PC-3 (cell line): ENCODE results near the gene NCDN. TPM values are rescaled to one million over a fixed set of nuclear protein-coding genes. Genes with fewer than 3 reads are reported as not detected.

ENCODE experiments used
- ATAC-seq: fragments of 200-7000 bp; cut with Tn5 transposase; 2 replicates; pipeline ENCODE4 v1.9.1; 2020; ENCODE audit warnings: mild to moderate bottlenecking, moderate library complexity
- BruUV-seq: library from RNA; stranded (reverse); fragments of 400-500 nt; replicated peaks from 2 replicates; lab custom pipeline; 2021; lab: Mats Ljungman, UMichigan
- CTCF ChIA-PET: fragments of 300-600 bp; sonication (Branson Sonifier 250); formaldehyde crosslinking; loops from one replicate; lab custom pipeline; 2022; ENCODE audit warnings: antibody characterized with exemption; lab: Charles Lee
- POLR2A ChIA-PET: fragments of 300-600 bp; sonication (Branson Sonifier 250); formaldehyde crosslinking; loops from one replicate; lab custom pipeline; 2022; ENCODE audit warnings: antibody characterized with exemption; ENCODE audit not compliant: unreplicated experiment; lab: Charles Lee
- DNase-seq: peaks from one replicate; pipeline ENCODE4 v3.0.0-alpha.2; 2015
- H2AFZ ChIP-seq: fragments of 300-600 bp; sonication (generic); 2 replicates; pipeline ENCODE4 v1.6.0; 2016; ENCODE audit warnings: antibody characterized with exemption, low read length
- H3F3A ChIP-seq: fragments of 300-600 bp; sonication (generic); one replicate; pipeline ENCODE4 v1.6.0; 2017; ENCODE audit warnings: antibody characterized with exemption, low read length, control low read depth, mild to moderate bottlenecking; ENCODE audit not compliant: unreplicated experiment
- H3K27ac ChIP-seq: fragments of 300-600 bp; sonication (generic); 2 replicates; pipeline ENCODE4 v1.5.1; 2016; ENCODE audit warnings: mild to moderate bottlenecking, low read length
- H3K27me3 ChIP-seq: fragments of 300-600 bp; sonication (generic); 2 replicates; pipeline ENCODE4 v1.6.1; 2016; ENCODE audit warnings: low read length, mixed read lengths
- H3K36me3 ChIP-seq: fragments of 300-600 bp; sonication (generic); 2 replicates; pipeline ENCODE4 v1.6.1; 2016; ENCODE audit warnings: low read depth, mixed run types, low read length, mixed read lengths
- H3K4me1 ChIP-seq: fragments of 300-600 bp; sonication (generic); 2 replicates; pipeline ENCODE4 v1.5.1; 2016; ENCODE audit warnings: low read length; ENCODE audit not compliant: insufficient read depth
- H3K4me2 ChIP-seq: fragments of 300-600 bp; sonication (generic); 2 replicates; pipeline ENCODE4 v1.6.0; 2016; ENCODE audit warnings: low read length
- H3K4me3 ChIP-seq: fragments of 300-600 bp; sonication (generic); 2 replicates; pipeline ENCODE4 v1.5.1; 2016; ENCODE audit warnings: mild to moderate bottlenecking, low read length, mixed read lengths
- H3K79me2 ChIP-seq: fragments of 300-600 bp; sonication (generic); 2 replicates; pipeline ENCODE4 v1.6.1; 2017; ENCODE audit warnings: low read length, mixed read lengths
- H3K9ac ChIP-seq: fragments of 300-600 bp; sonication (generic); 2 replicates; pipeline ENCODE4 v1.6.0; 2016; ENCODE audit warnings: mild to moderate bottlenecking, low read length
- H3K9me2 ChIP-seq: fragments of 300-600 bp; sonication (generic); replicated peaks from 2 replicates; pipeline ENCODE4 v1.6.1; 2016; ENCODE audit warnings: mixed run types, low read length, mixed read lengths
- H3K9me3 ChIP-seq: fragments of 300-600 bp; sonication (generic); 2 replicates; pipeline ENCODE4 v1.6.1; 2016; ENCODE audit warnings: low read length, mixed read lengths
- H4K20me1 ChIP-seq: fragments of 300-600 bp; sonication (generic); 2 replicates; pipeline ENCODE4 v1.6.1; 2016; ENCODE audit warnings: low read length, mixed read lengths
- EZH2 ChIP-seq: fragments of 300-600 bp; sonication (generic); IDR thresholded peaks from one replicate; pipeline ENCODE4 v1.6.1; 2017; ENCODE audit warnings: antibody characterized with exemption, mild to moderate bottlenecking, low read length; ENCODE audit not compliant: unreplicated experiment
- EZH2phosphoT487 ChIP-seq: fragments of 300-600 bp; sonication (generic); IDR thresholded peaks from 2 replicates; pipeline ENCODE4 v1.6.1; 2018; ENCODE audit warnings: mild to moderate bottlenecking, antibody characterized with exemption, low read length, borderline replicate concordance
- intact Hi-C: fragments of 100-400 bp; cut with micrococcal nuclease; formaldehyde crosslinking; loops from 2 replicates; pipeline ENCODE4 v1.9.0; 2023
- total RNA-seq: library from RNA; depleted of rRNA; stranded (reverse); fragments of >200 nt; gene quantifications from 2 replicates; pipeline ENCODE4 v1.2.3, GENCODE V29; 2014
- TF ChIP-seq, protein P1 (sequence below): fragments of 300-600 bp; sonication (generic); conservative IDR thresholded peaks from 2 replicates; pipeline ENCODE4 v1.5.1; 2017; ENCODE audit warnings: antibody characterized with exemption, low read depth, mild to moderate bottlenecking, low read length

The NCDN gene
- total RNA-seq, 1 experiment from 2014 or later: 25.2 TPM

- ATAC-seq: no peak
- no peak for DNase-seq
- H3K79me2 ChIP-seq: 0 out of 2 replicates have a peak, but pooled peaks cover 8% of the 10 kb centered on the region
- no peaks in the 10 kb centered on the region for H3K27me3 ChIP-seq
- TF ChIP-seq EZH2 (no peak), EZH2phosphoT487 (no peak)
- TF ChIP-seq, protein P1, sequence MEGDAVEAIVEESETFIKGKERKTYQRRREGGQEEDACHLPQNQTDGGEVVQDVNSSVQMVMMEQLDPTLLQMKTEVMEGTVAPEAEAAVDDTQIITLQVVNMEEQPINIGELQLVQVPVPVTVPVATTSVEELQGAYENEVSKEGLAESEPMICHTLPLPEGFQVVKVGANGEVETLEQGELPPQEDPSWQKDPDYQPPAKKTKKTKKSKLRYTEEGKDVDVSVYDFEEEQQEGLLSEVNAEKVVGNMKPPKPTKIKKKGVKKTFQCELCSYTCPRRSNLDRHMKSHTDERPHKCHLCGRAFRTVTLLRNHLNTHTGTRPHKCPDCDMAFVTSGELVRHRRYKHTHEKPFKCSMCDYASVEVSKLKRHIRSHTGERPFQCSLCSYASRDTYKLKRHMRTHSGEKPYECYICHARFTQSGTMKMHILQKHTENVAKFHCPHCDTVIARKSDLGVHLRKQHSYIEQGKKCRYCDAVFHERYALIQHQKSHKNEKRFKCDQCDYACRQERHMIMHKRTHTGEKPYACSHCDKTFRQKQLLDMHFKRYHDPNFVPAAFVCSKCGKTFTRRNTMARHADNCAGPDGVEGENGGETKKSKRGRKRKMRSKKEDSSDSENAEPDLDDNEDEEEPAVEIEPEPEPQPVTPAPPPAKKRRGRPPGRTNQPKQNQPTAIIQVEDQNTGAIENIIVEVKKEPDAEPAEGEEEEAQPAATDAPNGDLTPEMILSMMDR: no peak
- CTCF ChIA-PET: no interaction called here
- H3K4me3 ChIP-seq: no peak overlapping the region
- H3K36me3 ChIP-seq: peaks cover 24% of the 10 kb centered on the region
- no peaks in the 10 kb centered on the region for H3K4me1 ChIP-seq
- no peaks in the 10 kb centered on the region for H3F3A ChIP-seq
- H3K9me2 ChIP-seq: no peaks in the 10 kb centered on the region
- intact Hi-C loops: no loop called here
- no peak overlapping the region for H3K27ac ChIP-seq
- H3K9ac ChIP-seq: no peak overlapping the region
- POLR2A ChIA-PET: interaction anchor here (0.6 kb wide), 1 partner anchor 10 kb away, joined by 5 read pairs; no protein-coding TSS in a partner anchor
- H3K9me3 ChIP-seq: peaks cover 12% of the 10 kb centered on the region; the same call in 1 of the 2 replicates
- no peaks in the 10 kb centered on the region for H4K20me1 ChIP-seq
- BruUV-seq: no TSS peak
- no peak overlapping the region for H3K4me2 ChIP-seq
- H2AFZ ChIP-seq: no peak overlapping the region
Measured at GRCh38 chr1:35532497-35533223, 24.9 kb upstream of the NCDN start.

GRCh38 chr1:35533586-35533985 lies 24.0 kb upstream of the NCDN start:
- peaks cover 24% of the 10 kb centered on the region for H3K36me3 ChIP-seq
- ChIA-PET CTCF (no interaction called here), POLR2A (interaction anchor here (0.6 kb wide), 1 partner anchor 9 kb away, joined by 5 read pairs; no protein-coding TSS in a partner anchor)
- no peaks in the 10 kb centered on the region for H3K4me1 ChIP-seq
- no peak overlapping the region for H3K4me2 ChIP-seq
- 0 out of 2 replicates have a peak, but pooled peaks cover 8% of the 10 kb centered on the region for H3K79me2 ChIP-seq
- H3K9ac ChIP-seq: no peak overlapping the region
- H3K9me3 ChIP-seq: peaks cover 12% of the 10 kb centered on the region; the same call in 1 of the 2 replicates
- H3K9me2 ChIP-seq: no peaks in the 10 kb centered on the region
- no peak overlapping the region for H3K4me3 ChIP-seq
- intact Hi-C loops: no loop called here
- no peaks in the 10 kb centered on the region for H3K27me3 ChIP-seq
- H3F3A ChIP-seq: no peaks in the 10 kb centered on the region
- no peak for DNase-seq
- BruUV-seq: no TSS peak
- H3K27ac ChIP-seq: no peak overlapping the region
- ATAC-seq: no peak
- no peaks in the 10 kb centered on the region for H4K20me1 ChIP-seq
- no peak overlapping the region for H2AFZ ChIP-seq
- no peak for TF ChIP-seq EZH2
- TF ChIP-seq, protein P1: no peak
- no peak for TF ChIP-seq EZH2phosphoT487

DNA sequence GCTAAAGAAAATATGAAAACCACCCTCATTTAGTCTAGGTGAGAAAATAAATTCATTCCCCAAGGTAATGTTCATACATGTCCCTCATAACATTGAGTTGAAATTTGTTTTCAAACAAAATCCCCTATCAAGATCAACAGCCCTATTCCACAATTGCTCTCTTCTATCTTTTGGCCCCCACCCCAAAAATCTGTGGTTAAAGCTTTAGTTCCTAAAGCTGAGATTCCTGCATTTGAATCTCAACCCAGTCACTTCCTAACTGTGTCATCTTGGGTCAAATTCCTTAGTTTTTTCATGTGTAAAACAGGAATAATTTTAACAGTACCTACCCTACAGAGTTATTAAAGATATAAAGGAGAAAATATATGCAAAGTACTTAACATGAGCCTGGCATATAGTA lies 22.4 kb upstream of the NCDN start:
- no peak overlapping the region for H3K4me3 ChIP-seq
- H4K20me1 ChIP-seq: no peaks in the 10 kb centered on the region
- no peak overlapping the region for H3K4me2 ChIP-seq
- H3K36me3 ChIP-seq: peaks cover 15% of the 10 kb centered on the region
- H3F3A ChIP-seq: no peaks in the 10 kb centered on the region
- BruUV-seq: no TSS peak
- CTCF ChIA-PET: no interaction called here
- no peak overlapping the region for H3K27ac ChIP-seq
- intact Hi-C loops: no loop called here
- H3K4me1 ChIP-seq: no peaks in the 10 kb centered on the region; the same call in 1 of the 2 replicates
- H3K27me3 ChIP-seq: no peaks in the 10 kb centered on the region
- H3K9ac ChIP-seq: no peak overlapping the region
- POLR2A ChIA-PET: no interaction called here
- no peak for TF ChIP-seq EZH2
- TF ChIP-seq EZH2phosphoT487: no peak
- TF ChIP-seq, protein P1: no peak
- H3K9me3 ChIP-seq: 0 out of 2 replicates have a peak, but pooled peaks cover 1% of the 10 kb centered on the region
- 0 out of 2 replicates have a peak, but pooled peaks cover 8% of the 10 kb centered on the region for H3K79me2 ChIP-seq
- no peak overlapping the region for H2AFZ ChIP-seq
- ATAC-seq: no peak
- no peaks in the 10 kb centered on the region for H3K9me2 ChIP-seq
- DNase-seq: no peak
